Osteoblast (primary cell): ENCODE results near the gene SPTLC3. TPM values are rescaled to one million over a fixed set of nuclear protein-coding genes. Genes with fewer than 3 reads are reported as not detected.

ENCODE experiments used
- DNase-seq: peaks from one replicate; pipeline ENCODE4 v3.0.0; 2011; ENCODE audit warnings: low spot score, mixed read lengths; ENCODE audit not compliant: insufficient read length; ENCODE audit errors: missing footprints
- H2AFZ ChIP-seq: 2 replicates; pipeline ENCODE4 v1.6.0; 2011; ENCODE audit warnings: mild to moderate bottlenecking, low read length
- H3K27ac ChIP-seq: 2 replicates; pipeline ENCODE4 v1.5.1; 2011; ENCODE audit warnings: mild to moderate bottlenecking, low read depth, low read length, moderate library complexity
- H3K27me3 ChIP-seq: 2 replicates; pipeline ENCODE4 v1.6.0; 2012; ENCODE audit warnings: mild to moderate bottlenecking, control low read depth, inconsistent platforms, low read length, moderate library complexity; ENCODE audit not compliant: insufficient read depth
- H3K36me3 ChIP-seq: 2 replicates; pipeline ENCODE4 v1.5.1; 2011; ENCODE audit warnings: mild to moderate bottlenecking, low read length, control low read depth, moderate library complexity; ENCODE audit not compliant: insufficient read depth
- H3K4me1 ChIP-seq: 2 replicates; pipeline ENCODE4 v1.5.1; 2011; ENCODE audit warnings: mild to moderate bottlenecking, low read length, control low read depth, moderate library complexity; ENCODE audit not compliant: insufficient read depth
- H3K4me2 ChIP-seq: 2 replicates; pipeline ENCODE4 v1.6.0; 2011; ENCODE audit warnings: mild to moderate bottlenecking, low read length; ENCODE audit not compliant: insufficient read depth
- H3K4me3 ChIP-seq: fragments of 200-600 bp; sonication (generic); 3 replicates; pipeline ENCODE4 v1.5.1; 2012; ENCODE audit warnings: mild to moderate bottlenecking, low read length, inconsistent platforms; ENCODE audit not compliant: insufficient read depth
- H3K79me2 ChIP-seq: 2 replicates; pipeline ENCODE4 v1.6.0; 2012; ENCODE audit warnings: mild to moderate bottlenecking, low read length, control low read depth, inconsistent platforms; ENCODE audit not compliant: insufficient read depth
- H3K9me3 ChIP-seq: 2 replicates; pipeline ENCODE4 v1.5.1; 2011; ENCODE audit warnings: low read depth, low read length, control low read depth
- H4K20me1 ChIP-seq: 2 replicates; pipeline ENCODE4 v1.6.0; 2012; ENCODE audit warnings: mild to moderate bottlenecking, low read length, control low read depth; ENCODE audit not compliant: insufficient read depth
- total RNA-seq: library from RNA; depleted of rRNA; stranded (reverse); fragments of >200 nt; gene quantifications from 2 replicates; pipeline ENCODE4 v1.2.3, GENCODE V29; 2012
- TF ChIP-seq, protein P1 (sequence below): IDR thresholded peaks from 2 replicates; pipeline ENCODE4 v1.5.1; 2011; ENCODE audit warnings: mild to moderate bottlenecking, low read depth, low read length, moderate library complexity; ENCODE audit errors: extremely low read depth

SPTLC3 gene
- total RNA-seq, 1 donor, result 14.8 TPM

DNA sequence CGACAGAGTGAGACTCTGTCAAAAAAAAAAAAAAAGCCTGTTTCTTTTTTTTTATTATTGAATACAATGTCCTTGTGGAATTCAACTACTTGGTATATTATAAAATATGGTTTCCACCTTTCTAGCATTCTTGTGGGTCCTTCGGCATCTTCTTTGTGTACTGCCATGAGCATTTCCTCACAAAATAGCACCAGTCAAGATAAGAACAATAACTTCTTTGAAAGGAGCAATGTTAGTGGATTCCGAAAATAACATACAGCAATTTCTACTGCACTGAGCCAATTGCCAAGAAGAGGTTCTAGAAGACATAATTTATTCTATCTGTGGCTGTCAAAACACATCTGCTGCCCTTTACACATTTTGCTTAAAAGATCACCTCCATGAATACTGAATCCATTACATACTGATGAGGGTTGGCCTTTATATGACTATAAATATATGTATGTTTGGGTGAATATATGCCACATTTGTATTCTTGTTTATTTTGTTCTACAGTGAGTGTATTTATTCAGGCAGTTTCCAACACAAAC, 19.1 kb upstream of the SPTLC3 start:
- no peaks in the 10 kb centered on the region for H3K36me3 ChIP-seq
- no peaks in the 10 kb centered on the region for H3K9me3 ChIP-seq
- no peak overlapping the region for H3K4me3 ChIP-seq
- H4K20me1 ChIP-seq, result no peaks in the 10 kb centered on the region
- no peak overlapping the region for H3K4me2 ChIP-seq
- no peak overlapping the region for H2AFZ ChIP-seq
- H3K27me3 ChIP-seq, result peaks cover 6% of the 10 kb centered on the region
- no peak overlapping the region for H3K27ac ChIP-seq
- no peaks in the 10 kb centered on the region for H3K79me2 ChIP-seq
- no peak for DNase-seq
- no peaks in the 10 kb centered on the region for H3K4me1 ChIP-seq
- TF ChIP-seq, protein P1, sequence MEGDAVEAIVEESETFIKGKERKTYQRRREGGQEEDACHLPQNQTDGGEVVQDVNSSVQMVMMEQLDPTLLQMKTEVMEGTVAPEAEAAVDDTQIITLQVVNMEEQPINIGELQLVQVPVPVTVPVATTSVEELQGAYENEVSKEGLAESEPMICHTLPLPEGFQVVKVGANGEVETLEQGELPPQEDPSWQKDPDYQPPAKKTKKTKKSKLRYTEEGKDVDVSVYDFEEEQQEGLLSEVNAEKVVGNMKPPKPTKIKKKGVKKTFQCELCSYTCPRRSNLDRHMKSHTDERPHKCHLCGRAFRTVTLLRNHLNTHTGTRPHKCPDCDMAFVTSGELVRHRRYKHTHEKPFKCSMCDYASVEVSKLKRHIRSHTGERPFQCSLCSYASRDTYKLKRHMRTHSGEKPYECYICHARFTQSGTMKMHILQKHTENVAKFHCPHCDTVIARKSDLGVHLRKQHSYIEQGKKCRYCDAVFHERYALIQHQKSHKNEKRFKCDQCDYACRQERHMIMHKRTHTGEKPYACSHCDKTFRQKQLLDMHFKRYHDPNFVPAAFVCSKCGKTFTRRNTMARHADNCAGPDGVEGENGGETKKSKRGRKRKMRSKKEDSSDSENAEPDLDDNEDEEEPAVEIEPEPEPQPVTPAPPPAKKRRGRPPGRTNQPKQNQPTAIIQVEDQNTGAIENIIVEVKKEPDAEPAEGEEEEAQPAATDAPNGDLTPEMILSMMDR, result no peak

GRCh38 chr20:12997128-12997655, 11.6 kb upstream of the SPTLC3 start:
- DNase-seq, result no peak
- H3K4me2 ChIP-seq, result no peak overlapping the region
- no peaks in the 10 kb centered on the region for H3K79me2 ChIP-seq
- H3K4me3 ChIP-seq, result no peak overlapping the region
- TF ChIP-seq, protein P1, result no peak
- peak overlapping the region; percentile 11 for H2AFZ ChIP-seq
- no peak overlapping the region for H3K27ac ChIP-seq
- H3K36me3 ChIP-seq, result no peaks in the 10 kb centered on the region
- H3K27me3 ChIP-seq, result no peaks in the 10 kb centered on the region
- no peaks in the 10 kb centered on the region for H4K20me1 ChIP-seq
- H3K4me1 ChIP-seq, result no peaks in the 10 kb centered on the region
- H3K9me3 ChIP-seq, result no peaks in the 10 kb centered on the region

DNA sequence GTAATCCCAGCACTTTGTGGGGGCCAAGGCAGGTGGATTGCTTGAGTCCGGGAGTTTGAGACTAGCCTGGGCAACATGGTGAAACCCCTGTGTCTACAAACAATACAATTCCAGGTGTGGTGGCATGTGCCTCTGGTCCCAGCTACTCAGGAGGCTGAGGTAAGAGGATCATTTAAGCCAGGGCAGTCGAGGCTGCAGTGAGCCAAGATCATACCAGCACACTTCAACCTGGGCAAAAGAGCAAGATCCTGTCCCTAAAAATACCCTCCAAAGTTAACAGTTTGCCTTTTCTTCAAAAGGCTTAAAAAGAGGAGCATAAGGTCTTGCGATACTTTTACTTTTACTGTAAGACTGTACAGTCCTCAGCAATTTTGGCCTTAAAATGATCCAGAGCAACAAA, 10.7 kb upstream of the SPTLC3 start:
- H3K27ac ChIP-seq, result no peak overlapping the region
- DNase-seq, result no peak
- H3K36me3 ChIP-seq, result no peaks in the 10 kb centered on the region
- no peak overlapping the region for H3K4me2 ChIP-seq
- no peaks in the 10 kb centered on the region for H3K9me3 ChIP-seq
- no peak overlapping the region for H2AFZ ChIP-seq
- H3K4me1 ChIP-seq, result no peaks in the 10 kb centered on the region
- H4K20me1 ChIP-seq, result no peaks in the 10 kb centered on the region
- no peak overlapping the region for H3K4me3 ChIP-seq
- TF ChIP-seq, protein P1, result no peak
- no peaks in the 10 kb centered on the region for H3K27me3 ChIP-seq
- H3K79me2 ChIP-seq, result no peaks in the 10 kb centered on the region

- Histone ChIP-seq H2AFZ (no peak overlapping the region), H3K4me3 (no peak overlapping the region), H3K9me3 (no peaks in the 10 kb centered on the region), H3K27me3 (no peaks in the 10 kb centered on the region), H3K36me3 (no peaks in the 10 kb centered on the region), H3K4me2 (no peak overlapping the region), H3K4me1 (no peaks in the 10 kb centered on the region), H3K79me2 (no peaks in the 10 kb centered on the region), H3K27ac (no peak overlapping the region), H4K20me1 (no peaks in the 10 kb centered on the region)
- TF ChIP-seq, protein P1, result no peak
- DNase-seq, result no peak
Observed at GRCh38 chr20:12999201-12999600, 9.6 kb upstream of the SPTLC3 start.
